BE2C (cell line): Measurements from ENCODE around the gene GALP.

ENCODE experiments used
- DNase-seq: peaks from one replicate; pipeline ENCODE4 v3.0.0-alpha.2; 2020
- H3K27me3 ChIP-seq: fragments of 250-450 bp; sonication (Bioruptor Pico); 2 replicates; pipeline ENCODE4 v1.5.1; 2020; ENCODE audit warnings: mild to moderate bottlenecking
- H3K36me3 ChIP-seq: fragments of 250-450 bp; sonication (Bioruptor Pico); 2 replicates; pipeline ENCODE4 v1.5.1; 2020; ENCODE audit warnings: mild to moderate bottlenecking
- H3K4me1 ChIP-seq: fragments of 250-450 bp; sonication (Bioruptor Pico); 2 replicates; pipeline ENCODE4 v1.5.1; 2020
- H3K4me3 ChIP-seq: 2 replicates; pipeline ENCODE4 v1.5.1; 2011; ENCODE audit warnings: low read depth, low read length
- H3K9me3 ChIP-seq: fragments of 250-450 bp; sonication (Bioruptor Pico); 2 replicates; pipeline ENCODE4 v1.5.1; 2020
- TF ChIP-seq, protein P1 (sequence below): IDR thresholded peaks from 2 replicates; pipeline ENCODE4 v1.5.1; 2012; ENCODE audit warnings: mild to moderate bottlenecking, low read depth, low read length

Gene GALP

GRCh38 chr19:56141417-56141993, 34.3 kb upstream of the GALP start:
- H3K4me3 ChIP-seq, result peak overlapping the region; percentile 65
- H3K36me3 ChIP-seq, result peaks cover 8% of the 10 kb centered on the region; the same call in 1 of the 2 replicates
- no peaks in the 10 kb centered on the region for H3K9me3 ChIP-seq
- no peak for DNase-seq
- peaks cover 4% of the 10 kb centered on the region for H3K4me1 ChIP-seq
- no peaks in the 10 kb centered on the region for H3K27me3 ChIP-seq
- TF ChIP-seq, protein P1, sequence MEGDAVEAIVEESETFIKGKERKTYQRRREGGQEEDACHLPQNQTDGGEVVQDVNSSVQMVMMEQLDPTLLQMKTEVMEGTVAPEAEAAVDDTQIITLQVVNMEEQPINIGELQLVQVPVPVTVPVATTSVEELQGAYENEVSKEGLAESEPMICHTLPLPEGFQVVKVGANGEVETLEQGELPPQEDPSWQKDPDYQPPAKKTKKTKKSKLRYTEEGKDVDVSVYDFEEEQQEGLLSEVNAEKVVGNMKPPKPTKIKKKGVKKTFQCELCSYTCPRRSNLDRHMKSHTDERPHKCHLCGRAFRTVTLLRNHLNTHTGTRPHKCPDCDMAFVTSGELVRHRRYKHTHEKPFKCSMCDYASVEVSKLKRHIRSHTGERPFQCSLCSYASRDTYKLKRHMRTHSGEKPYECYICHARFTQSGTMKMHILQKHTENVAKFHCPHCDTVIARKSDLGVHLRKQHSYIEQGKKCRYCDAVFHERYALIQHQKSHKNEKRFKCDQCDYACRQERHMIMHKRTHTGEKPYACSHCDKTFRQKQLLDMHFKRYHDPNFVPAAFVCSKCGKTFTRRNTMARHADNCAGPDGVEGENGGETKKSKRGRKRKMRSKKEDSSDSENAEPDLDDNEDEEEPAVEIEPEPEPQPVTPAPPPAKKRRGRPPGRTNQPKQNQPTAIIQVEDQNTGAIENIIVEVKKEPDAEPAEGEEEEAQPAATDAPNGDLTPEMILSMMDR, result no peak

DNA sequence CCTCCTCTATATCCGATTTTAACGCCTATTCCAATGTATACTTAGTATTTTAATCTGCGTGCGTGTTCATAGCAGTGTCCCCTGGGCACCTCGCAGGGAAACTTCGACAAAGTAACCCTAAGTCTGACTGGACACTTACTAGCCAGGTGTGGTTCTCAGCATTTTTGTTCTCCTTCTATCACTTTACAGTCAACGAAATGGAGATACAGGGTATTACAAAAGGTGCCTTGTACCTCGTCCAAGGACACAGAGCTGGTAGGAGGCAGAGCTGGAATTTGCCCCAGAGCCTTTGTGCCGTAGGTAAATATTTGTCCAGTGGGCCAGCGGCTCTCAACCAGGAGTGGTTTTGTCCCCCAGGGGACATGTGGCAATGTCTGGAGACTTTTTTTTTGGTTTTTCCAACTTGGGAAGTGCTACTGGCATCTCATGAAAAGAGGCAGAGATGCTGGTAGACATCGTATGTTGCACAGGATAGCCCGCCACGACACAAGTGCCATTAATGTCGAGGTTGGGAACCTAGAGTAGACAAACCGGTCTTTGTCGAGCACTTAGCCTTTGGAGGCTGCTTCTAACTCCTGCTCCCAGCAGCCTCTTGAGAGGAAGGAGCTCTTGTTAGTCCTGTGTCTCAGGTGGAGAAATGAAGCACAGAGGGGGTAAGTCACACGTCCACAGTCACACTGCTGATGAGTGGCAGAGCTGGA, 33.6 kb upstream of the GALP start:
- Histone ChIP-seq H3K9me3 (no peaks in the 10 kb centered on the region), H3K4me1 (peaks cover 4% of the 10 kb centered on the region), H3K36me3 (peaks cover 12% of the 10 kb centered on the region), H3K27me3 (no peaks in the 10 kb centered on the region), H3K4me3 (peak overlapping the region; percentile 65)
- TF ChIP-seq, protein P1, result no peak
- DNase-seq, result no peak

DNA sequence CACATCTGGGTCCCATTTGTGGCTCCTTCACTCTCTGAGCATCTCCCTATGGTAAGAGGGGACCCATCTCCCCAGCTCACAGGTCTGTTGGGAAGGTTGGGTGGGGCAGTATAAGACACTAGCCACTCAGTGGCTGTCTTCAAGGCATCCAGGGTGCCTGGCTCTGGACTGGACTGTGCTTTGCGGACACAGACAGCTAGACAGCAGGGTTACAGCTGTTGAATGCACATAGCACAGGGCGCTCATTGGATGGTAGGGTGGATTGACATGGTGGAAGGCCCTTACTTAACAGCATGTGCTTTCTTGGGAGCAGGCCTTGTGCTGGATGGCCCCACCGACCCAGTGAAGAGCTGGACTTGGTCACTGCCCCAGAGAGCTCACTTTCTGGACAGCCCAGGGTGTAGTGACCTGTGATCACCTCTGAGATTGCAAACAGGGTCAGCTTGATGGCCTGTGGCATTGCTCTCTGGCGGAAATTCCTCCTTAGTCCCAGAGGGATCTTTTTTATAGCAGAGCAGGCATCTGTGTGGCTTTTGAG, 32.8 kb upstream of the GALP start:
- DNase-seq, result no peak
- no peaks in the 10 kb centered on the region for H3K27me3 ChIP-seq
- H3K4me1 ChIP-seq, result peaks cover 4% of the 10 kb centered on the region
- peaks cover 20% of the 10 kb centered on the region for H3K36me3 ChIP-seq
- no peaks in the 10 kb centered on the region for H3K9me3 ChIP-seq
- H3K4me3 ChIP-seq, result no peak overlapping the region
- TF ChIP-seq, protein P1, result no peak

- DNase-seq, result no peak
- TF ChIP-seq, protein P1, result no peak
- peaks cover 28% of the 10 kb centered on the region for H3K36me3 ChIP-seq
Measured at GRCh38 chr19:56144376-56144775, 31.4 kb upstream of the GALP start.

DNA sequence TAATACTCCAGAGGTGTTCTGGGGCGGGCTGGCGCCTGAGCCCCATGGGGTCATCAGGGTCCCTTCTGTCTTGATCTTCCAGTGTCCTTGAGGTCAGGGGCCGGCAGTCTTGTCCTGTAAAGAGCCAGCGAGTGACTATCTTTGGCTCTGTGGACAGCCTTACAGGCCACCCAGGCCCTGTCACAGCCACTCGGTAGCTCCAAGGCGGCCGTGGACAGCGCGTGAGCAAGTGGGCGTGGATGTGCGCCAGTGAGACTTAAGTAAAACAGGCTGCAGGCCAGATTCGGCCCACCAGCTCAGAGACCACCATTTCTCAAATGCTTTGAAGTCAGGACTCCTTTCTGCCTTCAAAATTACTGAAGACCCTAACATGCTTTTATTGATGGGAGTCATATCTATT, 31.0 kb upstream of the GALP start:
- Histone ChIP-seq H3K9me3 (no peaks in the 10 kb centered on the region), H3K36me3 (peaks cover 32% of the 10 kb centered on the region), H3K4me1 (peaks cover 3% of the 10 kb centered on the region), H3K27me3 (no peaks in the 10 kb centered on the region), H3K4me3 (no peak overlapping the region)
- DNase-seq, result no peak
- TF ChIP-seq, protein P1, result no peak

More at GRCh38 chr19:56144376-56144775, 31.4 kb upstream of the GALP start:
- H3K27me3 ChIP-seq, result no peaks in the 10 kb centered on the region
- H3K4me1 ChIP-seq, result peaks cover 4% of the 10 kb centered on the region
- H3K4me3 ChIP-seq, result no peak overlapping the region
- no peaks in the 10 kb centered on the region for H3K9me3 ChIP-seq

- TF ChIP-seq, protein P1, result no peak
- Histone ChIP-seq H3K9me3 (no peaks in the 10 kb centered on the region), H3K4me3 (no peak overlapping the region), H3K27me3 (no peaks in the 10 kb centered on the region), H3K36me3 (peaks cover 34% of the 10 kb centered on the region), H3K4me1 (no peaks in the 10 kb centered on the region)
- no peak for DNase-seq
Measured at GRCh38 chr19:56145698-56146097, 30.1 kb upstream of the GALP start.
